ENCODE data around the gene SPAG9.

SPAG9 gene

GRCh38 chr17:50986989-50987660 is 133.5 kb downstream of the SPAG9 start:
- peak; percentile 70 for DNase-seq (ENCODE audit: low read depth)

GRCh38 chr17:50981279-50981678 is 139.4 kb downstream of the SPAG9 start:
- DNase-seq (ENCODE audit: low read depth), result no peak

- DNase-seq (ENCODE audit: low read depth), result no peak
Observed at GRCh38 chr17:50979524-50979927, 141.1 kb downstream of the SPAG9 start.

GRCh38 chr17:50977487-50978159 is 143.0 kb downstream of the SPAG9 start:
- no peak for DNase-seq (ENCODE audit: low read depth)

GRCh38 chr17:50976951-50977472 is 143.7 kb downstream of the SPAG9 start:
- no peak for DNase-seq (ENCODE audit: low read depth)

GRCh38 chr17:50973557-50974494 is 146.8 kb downstream of the SPAG9 start:
- DNase-seq (ENCODE audit: low read depth), result no peak

GRCh38 chr17:50972577-50972976 is 148.1 kb downstream of the SPAG9 start:
- DNase-seq (ENCODE audit: low read depth), result no peak

- peak; percentile 33 for DNase-seq (ENCODE audit: low read depth)
Observed at GRCh38 chr17:50967795-50968194, 152.9 kb downstream of the SPAG9 start.

- no peak for DNase-seq (ENCODE audit: low read depth)
Observed at GRCh38 chr17:50966163-50966666, 154.5 kb downstream of the SPAG9 start.

GRCh38 chr17:50963139-50963538 is 157.5 kb downstream of the SPAG9 start:
- no peak for DNase-seq (ENCODE audit: low read depth)

GRCh38 chr17:50961282-50962220 is 159.1 kb downstream of the SPAG9 start:
- DNase-seq (ENCODE audit: low read depth), result no peak

- DNase-seq (ENCODE audit: low read depth), result no peak
Observed at GRCh38 chr17:50959341-50959740, 161.3 kb downstream of the SPAG9 start.

GRCh38 chr17:50957600-50958575 is 162.8 kb downstream of the SPAG9 start:
- DNase-seq (ENCODE audit: low read depth), result no peak

GRCh38 chr17:50956750-50957523 is 163.7 kb downstream of the SPAG9 start:
- no peak for DNase-seq (ENCODE audit: low read depth)

GRCh38 chr17:50956409-50956749 is 164.3 kb downstream of the SPAG9 start:
- DNase-seq (ENCODE audit: low read depth), result no peak

GRCh38 chr17:50955667-50956120 is 165.0 kb downstream of the SPAG9 start:
- DNase-seq (ENCODE audit: low read depth), result no peak

GRCh38 chr17:50955160-50955559 is 165.5 kb downstream of the SPAG9 start:
- DNase-seq (ENCODE audit: low read depth), result no peak

GRCh38 chr17:50954641-50955121 is 166.0 kb downstream of the SPAG9 start:
- no peak for DNase-seq (ENCODE audit: low read depth)

All from stromal cell of bone marrow (primary cell).